Hematopoietic multipotent progenitor cell (in vitro differentiated cells): Measurements from ENCODE around the gene MXI1. TPM values are rescaled to one million over a fixed set of nuclear protein-coding genes. Genes with fewer than 3 reads are reported as not detected.

Experiments used
- DNase-seq, 3 donors: peaks; one replicate each; pipeline ENCODE4 v3.0.0-alpha.2; 2011 to 2015; ENCODE audit warnings: low read depth in 2 of 3, low spot score in 2 of 3
- total RNA-seq: library from RNA; depleted of rRNA; stranded (reverse); fragments of >200 nt; gene quantifications from one replicate; pipeline ENCODE4 v1.2.3, GENCODE V29; 2012

MXI1 gene
- total RNA-seq, 1 donor: 10.8 TPM

DNA sequence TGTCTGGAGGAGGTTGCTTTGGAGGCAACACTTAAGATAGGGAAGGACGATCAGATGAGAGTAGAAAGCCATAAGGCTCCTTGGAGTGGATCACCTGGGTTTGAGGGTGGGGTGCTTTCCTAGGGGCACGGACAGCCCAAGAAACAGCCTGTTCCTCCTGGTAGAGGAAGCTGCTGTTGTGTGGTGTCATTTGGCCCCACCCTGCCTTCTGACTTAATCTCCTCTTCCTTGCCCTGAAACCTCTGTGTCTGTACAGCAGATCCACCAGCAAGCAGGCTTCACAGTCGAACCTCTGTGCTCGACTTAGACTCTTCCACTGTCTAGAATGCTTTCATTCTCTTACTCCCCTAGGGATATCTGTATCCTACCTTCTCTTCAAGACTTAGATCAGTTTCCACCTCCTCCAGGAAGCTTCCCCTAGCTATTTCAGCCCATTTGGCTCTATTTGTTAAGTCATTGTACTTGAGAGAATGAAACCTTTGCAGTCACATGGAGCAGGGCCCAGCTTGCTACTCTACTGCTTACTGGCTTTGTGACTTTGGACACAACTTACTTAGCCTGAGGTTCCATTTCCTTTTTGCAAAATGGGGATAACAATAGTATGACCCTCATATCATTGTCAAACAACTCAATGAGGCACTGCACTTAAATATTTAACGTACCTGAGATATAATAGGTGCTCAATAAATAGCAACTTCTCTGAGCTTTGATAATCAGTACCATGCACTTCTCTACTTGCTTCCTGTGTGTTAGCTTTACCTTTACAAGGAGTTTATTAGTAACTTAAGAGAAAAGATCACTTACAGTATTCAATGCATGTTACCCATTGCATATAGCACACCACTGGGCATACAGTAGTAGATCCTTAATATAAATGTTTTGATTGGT is 5.0 kb downstream of the MXI1 start:
- DNase-seq: peak in 2 of 3 donors; percentile 29 to 37

DNA sequence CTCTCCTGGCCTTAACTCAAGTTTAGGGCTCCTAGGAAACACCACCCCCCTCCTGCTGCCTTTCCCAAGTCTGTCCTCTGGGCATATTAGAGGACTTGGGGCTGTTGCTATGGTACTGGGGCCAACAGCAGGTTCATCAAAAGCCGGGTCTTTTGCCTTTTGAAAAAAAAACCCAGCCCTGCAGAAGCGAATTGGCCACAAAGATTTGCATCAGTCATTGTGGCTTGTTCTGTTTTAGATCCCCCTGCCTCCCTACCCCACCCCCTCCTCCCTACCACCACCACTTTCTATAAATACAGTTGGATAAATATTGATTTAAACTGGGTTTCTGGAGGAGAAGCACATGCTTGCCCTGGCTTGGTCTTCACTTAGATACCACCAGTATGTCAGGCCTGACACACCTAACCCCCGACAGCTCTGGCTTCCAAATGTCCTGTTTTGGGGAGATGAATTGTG is 7.0 kb downstream of the MXI1 start:
- peak in 2 of 3 donors; percentile 74 to 88 for DNase-seq

DNA sequence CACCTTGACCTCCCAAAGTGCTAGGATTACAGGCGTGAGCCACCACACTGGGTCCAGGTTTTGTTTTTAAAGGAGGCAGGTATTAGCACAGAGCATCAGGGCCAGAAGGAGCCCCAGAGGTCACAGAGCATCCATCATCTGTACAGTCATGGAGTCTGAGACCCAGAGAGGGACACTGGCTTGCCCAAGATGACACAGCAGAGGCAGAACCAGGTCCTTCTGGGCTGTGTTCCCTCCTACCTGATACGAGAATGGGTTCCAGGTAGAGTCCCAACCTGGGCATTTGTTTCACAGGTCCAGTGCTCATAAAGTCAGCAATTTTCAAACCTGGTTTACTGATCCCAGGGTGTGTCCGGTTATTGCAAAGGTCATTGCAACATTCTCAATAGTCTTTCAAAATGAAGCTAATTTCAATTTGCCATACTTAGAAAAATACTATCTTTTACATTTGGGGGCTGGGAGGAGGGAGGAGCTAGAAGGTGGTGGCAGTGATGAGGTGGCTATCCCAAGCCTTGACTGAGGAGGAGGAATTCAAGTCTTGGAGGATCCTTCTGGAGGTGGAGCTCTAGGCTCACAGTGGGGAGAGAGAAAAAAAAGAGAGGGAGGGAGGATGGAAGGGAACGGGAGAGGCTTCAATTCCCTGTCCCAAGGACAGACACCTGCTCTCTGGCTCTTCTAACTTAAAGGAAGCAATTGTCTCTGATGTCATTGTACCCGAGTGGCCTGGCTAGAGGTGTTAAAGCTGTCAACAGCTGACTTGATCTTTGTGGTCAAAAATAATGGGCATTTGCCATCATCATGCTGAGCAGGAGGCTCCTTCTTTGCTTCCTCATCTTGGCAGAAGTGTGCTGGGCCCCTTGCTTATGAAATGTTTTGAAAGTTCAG is 8.1 kb downstream of the MXI1 start:
- peak in 1 of 3 donors; percentile 39 for DNase-seq

DNA sequence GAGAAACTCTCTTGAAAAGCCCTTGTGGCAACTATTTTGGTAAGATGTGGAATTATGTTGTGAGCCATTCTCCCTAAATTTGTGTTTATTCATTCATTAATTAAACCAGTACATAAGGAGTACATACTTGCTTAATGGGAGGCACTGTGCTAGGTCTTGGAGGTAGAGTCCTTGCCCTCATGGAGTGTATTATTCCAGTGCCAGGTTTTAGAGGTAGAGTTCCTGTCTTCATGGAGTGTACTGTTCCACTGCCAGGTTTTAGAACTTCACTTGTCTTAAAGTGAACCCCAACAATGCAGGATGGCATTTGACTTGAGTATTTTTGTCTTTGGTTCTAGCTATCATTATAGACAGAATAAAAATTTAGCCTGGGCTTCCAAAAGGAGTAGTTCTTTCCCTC is 8.8 kb downstream of the MXI1 start:
- DNase-seq: no peak

DNA sequence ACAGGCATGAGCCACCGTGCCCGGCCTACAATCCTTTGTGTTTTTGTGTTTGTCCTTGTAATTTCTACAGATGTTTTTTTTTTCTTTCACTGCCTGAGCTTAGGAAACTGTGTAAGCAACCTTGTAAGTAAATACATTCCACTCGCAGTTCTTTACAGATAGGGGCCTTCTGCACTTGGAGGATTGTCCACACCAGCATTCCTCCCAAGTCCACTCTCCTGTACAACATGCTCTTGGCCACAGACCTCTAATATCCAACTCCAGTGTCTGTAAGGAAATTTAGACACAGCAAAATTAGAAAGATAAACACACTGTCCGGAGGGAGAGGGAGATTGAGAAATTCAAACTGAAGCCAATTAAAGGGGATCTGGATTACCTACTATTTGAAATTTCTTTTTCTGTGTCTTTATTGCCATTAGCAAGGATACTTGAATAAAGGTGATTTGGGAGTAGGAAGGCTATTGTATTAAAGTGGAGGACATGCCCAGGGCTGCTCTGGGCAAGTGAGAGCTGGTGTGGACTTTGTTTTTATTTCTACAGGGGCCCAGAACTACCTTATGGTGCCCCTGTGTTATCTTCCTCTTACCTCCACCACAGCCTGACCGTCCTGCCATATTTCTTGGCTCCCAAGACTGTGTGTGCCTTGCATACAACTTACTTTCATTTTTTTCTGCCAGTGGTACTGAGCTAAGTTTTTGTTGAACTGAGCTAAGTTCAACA is 9.7 kb downstream of the MXI1 start:
- DNase-seq: no peak

DNA sequence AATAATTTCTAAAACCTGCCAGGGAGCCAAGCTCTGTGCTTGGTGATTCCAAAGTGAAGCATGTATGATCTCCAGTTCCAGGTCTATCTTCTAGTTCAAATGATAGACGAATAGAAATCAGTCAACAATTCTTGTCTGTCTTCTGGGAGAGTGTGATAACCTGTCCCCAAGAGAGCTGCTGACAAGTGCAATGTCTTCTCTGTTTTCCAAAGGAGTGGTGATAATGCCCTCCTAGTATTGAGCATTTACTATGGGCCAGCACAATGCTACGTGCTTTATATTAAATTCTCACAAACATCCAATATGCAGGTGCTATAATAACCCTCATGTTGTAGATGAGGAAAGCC is 10.2 kb downstream of the MXI1 start:
- DNase-seq: no peak

DNA sequence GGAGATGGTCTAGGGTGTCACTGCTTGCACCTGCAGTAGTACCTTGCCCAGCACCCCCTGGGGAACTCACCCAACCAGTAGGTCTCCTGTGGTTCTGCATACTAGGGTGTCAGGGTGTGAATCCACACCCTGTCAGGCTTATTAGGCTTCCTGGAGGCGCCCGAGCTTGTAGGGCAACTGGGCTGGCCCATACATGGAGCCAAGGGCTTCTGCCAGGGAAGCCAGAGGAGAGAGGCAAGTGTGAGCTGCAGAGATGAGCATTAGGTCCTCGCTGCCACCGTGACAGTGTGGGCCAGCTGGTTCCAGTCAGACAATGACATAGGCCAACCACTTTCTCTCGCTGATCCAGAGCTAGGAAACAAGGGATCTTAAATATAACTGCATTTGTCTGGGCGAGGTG is 11.2 kb downstream of the MXI1 start:
- DNase-seq: no peak

DNA sequence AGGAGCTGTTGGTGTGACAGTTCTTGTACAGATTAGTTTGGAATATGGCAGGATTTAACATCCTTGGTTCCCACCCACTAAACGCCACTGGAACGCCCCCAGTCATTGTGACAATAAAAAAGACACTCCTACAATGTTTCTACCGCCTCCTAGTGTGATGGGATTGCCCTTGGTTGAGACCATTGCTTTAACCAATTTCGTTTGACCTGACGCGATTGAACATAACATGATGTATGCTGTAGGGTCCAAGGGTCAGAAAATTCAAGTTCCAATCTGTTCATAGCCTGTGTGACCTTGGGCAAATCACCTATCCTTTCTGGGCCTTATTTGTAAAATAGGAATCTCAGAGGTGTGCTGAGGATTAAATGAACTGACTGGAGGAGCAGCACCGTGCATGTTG is 12.5 kb downstream of the MXI1 start:
- DNase-seq: no peak

DNA sequence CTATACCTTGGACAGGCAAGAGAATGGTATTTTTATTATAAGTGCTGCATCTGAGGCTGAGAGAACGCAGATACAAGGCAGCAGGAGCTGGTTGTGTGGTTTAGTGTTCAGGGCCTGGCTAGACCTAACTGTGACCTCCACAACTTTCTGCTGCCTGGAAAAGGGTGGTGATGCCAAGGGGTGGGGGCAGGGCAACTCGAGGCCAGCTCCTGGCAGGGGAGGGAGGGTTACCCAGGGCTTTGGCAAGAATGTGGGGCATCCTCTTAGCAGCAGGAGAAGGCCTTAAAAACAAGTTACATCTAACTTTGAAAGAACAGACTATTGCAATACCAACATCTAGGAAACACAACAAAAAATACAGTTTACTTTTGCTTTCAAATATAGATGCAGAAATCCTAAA is 13.0 kb downstream of the MXI1 start:
- DNase-seq: no peak

DNA sequence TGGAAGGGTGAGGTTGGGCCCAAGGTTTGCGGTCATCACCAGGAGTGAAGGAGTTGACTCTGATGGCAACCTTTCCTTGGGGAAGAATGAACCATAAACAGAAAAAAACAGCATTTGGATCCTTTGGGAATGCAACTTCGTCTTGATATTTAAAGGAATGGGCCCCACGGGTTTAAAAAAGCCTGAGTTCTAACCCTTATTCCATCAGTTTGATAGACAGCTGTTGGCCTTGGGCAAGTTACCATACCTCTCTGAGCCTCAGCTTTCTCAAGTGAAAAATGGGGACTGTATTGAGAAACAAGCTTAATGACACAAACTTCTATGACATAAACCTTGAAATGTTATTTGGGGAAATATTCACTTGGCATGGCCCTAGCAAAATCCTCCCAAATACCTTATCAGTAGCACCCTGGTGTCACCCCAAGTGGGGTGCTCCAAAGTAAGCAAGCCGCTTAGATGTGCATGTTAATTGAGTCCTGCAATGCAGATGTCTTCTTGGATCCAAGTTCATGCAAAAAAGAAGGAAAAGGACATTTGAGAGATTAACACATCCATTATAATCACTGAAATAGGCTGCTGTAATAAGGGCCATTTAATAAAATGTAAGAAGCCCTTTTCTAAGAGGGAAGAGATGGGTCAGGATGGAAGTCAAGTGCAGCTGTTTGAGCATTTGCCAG is 13.8 kb downstream of the MXI1 start:
- DNase-seq: no peak

DNA sequence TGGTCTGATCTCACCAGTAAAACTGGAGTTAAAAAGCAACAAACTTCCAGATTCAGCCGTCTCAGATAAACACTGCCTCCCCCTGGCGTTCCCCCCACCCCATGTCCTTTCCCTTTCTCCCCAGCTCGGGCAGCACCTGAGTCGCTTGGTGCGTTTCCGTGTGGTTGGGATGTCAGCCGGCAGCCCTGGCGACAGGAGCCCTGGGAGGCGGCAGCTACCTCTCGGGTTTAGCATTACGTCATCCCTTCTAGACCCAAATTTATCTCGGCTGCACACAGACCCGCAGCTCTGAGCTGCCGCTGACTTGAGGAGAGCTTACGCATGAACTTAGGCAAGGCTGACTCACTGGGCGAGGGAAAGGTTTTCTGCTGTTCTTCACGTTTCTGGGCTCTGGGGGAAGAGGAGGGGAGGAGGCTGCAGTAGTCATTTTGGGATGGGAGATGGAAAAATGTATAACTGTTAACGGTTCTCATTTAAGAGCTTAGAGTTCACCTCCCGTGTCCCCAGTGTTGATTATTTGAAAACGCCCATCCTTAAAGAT is 14.4 kb downstream of the MXI1 start:
- peak; percentile 56 to 93 (median 91) for DNase-seq

DNA sequence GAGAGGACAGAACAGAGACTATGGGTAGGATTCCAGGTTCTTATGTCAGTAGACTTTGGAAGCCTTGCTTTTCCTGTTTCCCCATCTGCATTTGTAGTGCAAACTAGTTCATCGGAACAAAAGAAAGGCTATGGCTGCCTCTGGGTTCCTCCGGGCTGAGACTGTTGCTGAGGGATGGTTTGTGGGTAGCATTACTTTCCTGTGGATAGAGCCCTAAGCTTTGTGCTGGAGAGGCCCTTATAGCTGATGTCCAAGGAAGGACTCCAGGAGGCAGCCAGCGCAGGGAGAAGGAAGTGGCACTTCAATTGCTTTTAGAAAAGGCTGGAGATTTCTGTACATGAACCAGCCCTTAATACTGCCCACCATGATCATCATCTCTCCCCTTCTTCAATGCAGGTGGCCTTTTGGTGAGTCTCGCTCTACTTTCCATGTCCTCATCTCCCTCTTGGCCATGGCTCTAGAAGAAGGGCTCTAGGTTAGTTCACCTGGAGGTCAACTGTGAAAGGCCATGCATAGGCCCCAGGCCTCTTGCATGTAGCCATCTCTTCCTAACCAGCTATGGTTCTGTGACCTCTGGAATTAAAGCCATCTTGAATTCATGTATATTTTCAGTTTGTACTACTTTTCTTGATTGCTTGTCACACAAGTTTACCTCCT is 15.4 kb downstream of the MXI1 start:
- DNase-seq: no peak

DNA sequence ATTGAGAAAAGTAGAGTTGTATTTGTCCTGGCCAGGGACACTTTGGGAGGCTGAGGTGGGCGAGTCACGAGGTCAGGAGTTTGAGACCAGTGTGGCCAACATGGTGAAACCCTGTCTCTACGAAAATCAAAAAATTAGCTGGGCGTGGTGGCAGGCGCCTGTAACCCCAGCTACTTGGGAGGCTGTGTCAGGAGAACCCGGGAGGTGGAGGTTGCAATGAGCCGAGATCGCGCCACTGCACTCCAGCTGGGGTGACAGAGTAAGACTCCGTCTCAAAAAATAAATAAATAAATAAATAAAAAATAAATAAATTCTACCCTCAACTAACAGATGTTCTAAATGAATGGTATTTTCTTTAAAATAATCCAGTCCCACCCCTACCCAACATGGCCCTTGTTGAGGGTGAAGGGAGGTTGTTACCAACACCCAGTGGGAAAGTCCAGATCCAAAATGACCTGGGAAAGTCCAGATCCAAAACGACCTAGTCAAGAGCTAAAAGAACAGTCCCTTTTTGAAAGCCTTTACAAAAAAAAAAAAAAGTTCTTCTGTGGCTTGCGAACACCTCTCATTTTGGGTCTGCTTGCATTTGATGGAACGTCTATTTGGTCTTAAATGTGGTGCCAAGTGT is 16.0 kb downstream of the MXI1 start:
- no peak for DNase-seq

DNA sequence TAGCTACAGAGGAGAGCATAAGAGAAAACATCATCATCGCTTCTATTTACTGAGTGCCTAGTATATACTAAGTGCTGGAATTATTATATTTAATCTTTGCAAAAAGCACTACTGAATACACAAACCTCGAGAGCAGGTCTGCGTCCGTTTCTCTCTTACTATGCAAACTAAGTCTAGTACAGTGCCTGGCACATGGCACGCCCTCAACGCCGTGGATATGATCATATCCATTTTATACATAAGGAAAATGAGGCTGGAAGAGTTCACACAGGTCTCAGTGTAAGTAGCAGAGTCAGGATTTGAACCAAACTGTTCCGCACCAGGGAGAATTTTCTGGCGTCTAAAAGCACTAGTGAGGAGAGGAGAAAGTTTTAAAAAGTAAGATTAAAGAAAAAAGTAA is 17.6 kb downstream of the MXI1 start:
- DNase-seq: no peak

DNA sequence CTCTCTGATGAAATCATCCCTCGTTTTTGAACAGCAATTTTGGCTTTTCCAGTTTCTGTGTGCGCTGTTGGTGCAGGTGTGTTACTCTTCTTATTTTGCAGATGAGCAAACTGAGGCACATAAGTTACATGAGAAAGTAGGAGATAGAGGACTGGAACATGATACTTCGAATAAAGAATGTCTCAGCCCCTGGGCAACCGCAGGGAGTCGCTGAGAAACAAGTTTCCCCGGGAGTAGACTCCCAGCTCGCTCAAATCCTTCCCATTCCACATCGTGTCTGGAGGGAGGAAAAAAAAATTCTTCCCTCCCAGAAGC is 18.0 kb downstream of the MXI1 start:
- DNase-seq: no peak

DNA sequence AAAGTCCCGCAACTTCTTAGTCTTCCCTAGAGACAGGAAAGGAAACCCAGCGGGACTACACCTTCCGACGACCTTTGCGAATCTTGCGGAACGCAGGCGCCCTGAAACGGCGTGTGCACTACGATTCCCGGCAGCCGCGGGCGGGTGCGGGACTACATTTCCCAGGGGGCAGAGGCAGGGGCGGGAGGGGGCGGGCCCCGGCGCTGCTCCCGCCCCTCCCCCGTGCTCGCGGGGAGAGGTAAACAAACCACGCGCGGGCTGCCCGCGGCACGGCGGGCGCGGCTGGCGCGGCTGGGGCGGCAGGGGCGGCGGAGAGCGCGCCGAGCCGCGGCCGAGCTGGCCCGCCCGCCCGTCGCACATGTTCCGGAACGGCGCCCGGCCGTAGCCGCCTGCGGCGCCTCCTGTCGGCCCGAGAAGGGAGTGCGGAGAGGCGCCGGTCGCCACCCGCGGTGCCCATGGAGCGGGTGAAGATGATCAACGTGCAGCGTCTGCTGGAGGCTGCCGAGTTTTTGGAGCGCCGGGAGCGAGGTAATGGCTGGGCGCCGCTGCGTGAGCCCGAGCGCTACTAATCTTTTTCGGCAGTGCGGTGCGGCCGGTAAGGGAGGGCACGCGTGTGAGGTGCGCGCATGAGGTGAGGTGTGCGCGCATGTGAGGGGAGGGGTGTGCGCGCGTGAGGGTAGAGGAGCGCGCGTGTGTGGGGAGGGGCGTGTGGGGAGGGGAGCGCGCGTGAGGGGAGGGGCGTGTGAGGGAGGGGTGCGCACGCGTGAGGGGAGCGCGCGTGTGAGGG is 18.5 kb downstream of the MXI1 start:
- DNase-seq: peak; percentile 79 to 93 (median 90)

DNA sequence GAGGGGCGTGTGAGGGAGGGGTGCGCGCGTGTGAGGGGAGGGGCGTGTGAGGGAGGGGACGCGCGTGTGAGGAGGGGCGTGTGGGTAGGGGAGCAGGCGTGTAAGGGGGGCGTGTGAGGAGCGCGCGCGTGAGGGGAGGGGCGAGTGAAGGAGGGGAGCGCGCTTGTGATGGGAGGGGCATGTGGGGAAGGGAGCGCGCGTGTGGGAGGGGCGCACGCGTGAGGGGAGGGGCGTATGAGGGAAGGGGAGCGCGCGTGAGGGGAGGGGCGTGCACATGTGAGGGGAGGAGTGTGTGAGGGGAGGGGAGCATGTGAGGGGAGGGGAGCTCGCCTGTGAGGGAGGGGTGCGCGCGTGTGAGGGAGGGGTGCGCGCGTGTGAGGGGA is 19.1 kb downstream of the MXI1 start:
- peak; percentile 91 to 94 (median 94) for DNase-seq

DNA sequence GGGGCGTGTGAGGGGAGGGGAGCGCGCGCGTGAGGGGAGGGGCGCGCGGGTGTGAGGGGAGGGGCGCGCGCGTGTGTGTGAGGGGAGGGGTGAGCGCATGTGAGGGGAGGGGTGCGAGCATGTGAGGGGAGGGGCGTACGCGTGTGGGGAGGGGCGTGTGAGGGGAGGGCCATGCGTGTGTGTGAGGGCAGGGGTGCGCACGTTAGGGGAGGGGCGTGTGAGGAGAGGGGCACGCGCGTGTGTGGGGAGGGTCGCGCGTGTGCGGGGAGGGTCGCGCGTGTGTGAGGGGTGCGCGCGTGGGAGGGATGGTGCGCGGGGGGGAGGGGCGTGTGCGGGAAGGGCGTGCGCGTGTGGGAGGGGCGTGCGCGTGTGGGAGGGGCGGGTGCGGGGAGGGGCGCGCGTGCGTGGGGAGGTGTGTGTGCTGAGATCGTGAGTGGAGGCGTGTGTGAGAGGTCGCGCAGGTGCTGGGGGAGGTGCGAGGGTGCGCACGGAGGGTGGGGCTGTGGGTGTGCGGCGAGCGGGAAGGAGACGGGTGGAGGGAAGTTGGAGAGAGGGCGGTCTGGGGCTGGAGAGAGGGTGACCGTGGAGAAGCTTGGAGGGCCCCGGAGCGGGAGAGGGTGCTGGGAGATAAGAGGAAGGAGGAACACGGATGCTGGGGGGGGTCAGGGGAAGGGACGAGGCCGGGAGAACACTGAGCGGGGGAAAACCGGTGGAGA is 19.7 kb downstream of the MXI1 start:
- peak in 2 of 3 donors; percentile 66 to 74 for DNase-seq
